ENCODE measurements around the gene VAC14. TPM values are rescaled to one million over a fixed set of nuclear protein-coding genes. Genes with fewer than 3 reads are reported as not detected.
"Not testable (repeated sequence)": the region's sequence is repeated elsewhere in the genome, so short reads cannot be mapped to it uniquely, and the experiment has no call there.

VAC14 gene
- total RNA-seq, 2 donors from 2014 or later, result 23.1 to 29.6 TPM

- Mint-ChIP-seq H3K27me3 (ENCODE audit: low read depth) (no peaks in the 10 kb centered on the region), H3K4me1 (ENCODE audit: low read depth) (peaks cover 15% of the 10 kb centered on the region), H3K27ac (no peak overlapping the region), H3K9me3 (no peaks in the 10 kb centered on the region), H3K4me3 (no peak overlapping the region), H3K36me3 (ENCODE audit: insufficient read depth in 2 of 2) (no peaks in the 10 kb centered on the region)
- DNase-seq, result no peak
- no peak for ATAC-seq (replicated peaks in 1 of 2)
Observed at GRCh38 chr16:70751593-70751992, 49.4 kb downstream of the VAC14 start.

- Mint-ChIP-seq H3K27ac (no peak overlapping the region), H3K4me1 (ENCODE audit: low read depth) (peaks cover 21% of the 10 kb centered on the region)
- no peak for ATAC-seq (replicated peaks in 1 of 2)
Observed at GRCh38 chr16:70750893-70751467, 50.0 kb downstream of the VAC14 start.

GRCh38 chr16:70749681-70750601, 51.0 kb downstream of the VAC14 start:
- Mint-ChIP-seq H3K27ac (no peak overlapping the region), H3K9me3 (no peaks in the 10 kb centered on the region), H3K27me3 (ENCODE audit: low read depth) (no peaks in the 10 kb centered on the region), H3K36me3 (ENCODE audit: insufficient read depth in 2 of 2) (no peaks in the 10 kb centered on the region), H3K4me1 (ENCODE audit: low read depth) (peaks cover 24% of the 10 kb centered on the region), H3K4me3 (no peak overlapping the region)
- no peak for DNase-seq
- no peak for ATAC-seq (replicated peaks in 1 of 2)

More at GRCh38 chr16:70750893-70751467, 50.0 kb downstream of the VAC14 start:
- H3K9me3 Mint-ChIP-seq, result no peaks in the 10 kb centered on the region
- DNase-seq, result no peak
- H3K36me3 Mint-ChIP-seq (ENCODE audit: insufficient read depth in 2 of 2), result no peaks in the 10 kb centered on the region
- no peak overlapping the region for H3K4me3 Mint-ChIP-seq
- no peaks in the 10 kb centered on the region for H3K27me3 Mint-ChIP-seq (ENCODE audit: low read depth)

DNA sequence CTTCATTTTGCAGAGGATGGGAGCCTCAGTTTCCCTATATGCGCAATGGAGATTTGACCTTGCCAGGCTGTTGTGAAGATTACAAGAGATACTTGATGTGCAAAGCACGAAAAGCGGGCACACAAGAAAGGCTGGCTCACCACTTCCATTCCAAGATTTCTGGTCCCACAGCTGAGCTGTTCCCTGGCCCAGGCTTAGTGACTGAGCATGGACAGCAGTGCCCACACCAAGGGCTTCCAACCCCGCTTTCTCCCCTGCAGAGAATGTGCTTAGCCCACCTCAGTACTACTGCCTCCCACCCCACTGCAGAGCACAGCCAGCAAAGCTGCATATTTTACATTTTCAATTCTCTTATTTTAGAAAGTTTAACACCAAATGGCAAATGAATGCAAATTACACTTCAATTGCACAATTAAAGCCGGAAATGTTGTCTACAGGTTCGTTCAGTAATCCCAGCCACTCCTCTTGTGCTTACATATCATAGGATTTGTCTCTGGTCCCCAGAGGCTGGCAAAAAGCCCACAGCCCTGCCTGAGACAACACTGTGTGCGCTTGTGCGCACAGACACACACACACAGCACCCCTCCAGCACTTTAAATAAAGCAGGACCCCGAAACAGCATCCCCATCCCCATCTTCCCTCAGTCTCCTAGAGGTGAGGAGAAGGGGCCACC, 51.8 kb downstream of the VAC14 start:
- H3K27ac Mint-ChIP-seq, result no peak overlapping the region

GRCh38 chr16:70747703-70748631, 53.0 kb downstream of the VAC14 start:
- peaks cover 5 to 10% of the 10 kb centered on the region in 2 donors for H3K36me3 Mint-ChIP-seq (ENCODE audit: insufficient read depth in 2 of 2)
- H3K4me3 Mint-ChIP-seq, result no peak overlapping the region
- no peak overlapping the region for H3K27ac Mint-ChIP-seq
- peaks cover 24% of the 10 kb centered on the region for H3K4me1 Mint-ChIP-seq (ENCODE audit: low read depth)
- no peaks in the 10 kb centered on the region for H3K9me3 Mint-ChIP-seq
- no peaks in the 10 kb centered on the region for H3K27me3 Mint-ChIP-seq (ENCODE audit: low read depth)
- no peak for ATAC-seq (replicated peaks in 1 of 2)
- no peak for DNase-seq

More for the DNA sequence above, 51.8 kb downstream of the VAC14 start:
- DNase-seq, result no peak
- no peak for ATAC-seq (replicated peaks in 1 of 2)
- no peak overlapping the region for H3K4me3 Mint-ChIP-seq
- no peaks in the 10 kb centered on the region for H3K27me3 Mint-ChIP-seq (ENCODE audit: low read depth)
- no peaks in the 10 kb centered on the region for H3K9me3 Mint-ChIP-seq
- peaks cover 24% of the 10 kb centered on the region for H3K4me1 Mint-ChIP-seq (ENCODE audit: low read depth)
- H3K36me3 Mint-ChIP-seq (ENCODE audit: insufficient read depth in 2 of 2), result no peaks in the 10 kb centered on the region

GRCh38 chr16:70746708-70747424, 54.1 kb downstream of the VAC14 start:
- Mint-ChIP-seq H3K36me3 (ENCODE audit: insufficient read depth in 2 of 2) (peaks cover 8 to 13% of the 10 kb centered on the region in 2 donors), H3K27me3 (ENCODE audit: low read depth) (no peaks in the 10 kb centered on the region), H3K4me3 (peak overlapping the region; percentile 20 to 48), H3K9me3 (no peaks in the 10 kb centered on the region), H3K27ac (peak overlapping the region; percentile 63), H3K4me1 (ENCODE audit: low read depth) (peaks cover 24% of the 10 kb centered on the region)
- DNase-seq (peak; percentile 33 to 51), ATAC-seq (replicated peaks in 1 of 2) (peak; percentile 63 to 69)

GRCh38 chr16:70746040-70746707, 54.8 kb downstream of the VAC14 start:
- H3K4me1 Mint-ChIP-seq (ENCODE audit: low read depth), result peaks cover 30% of the 10 kb centered on the region
- H3K27me3 Mint-ChIP-seq (ENCODE audit: low read depth), result no peaks in the 10 kb centered on the region
- peak in 1 of 2 donors; percentile 22 for DNase-seq
- H3K4me3 Mint-ChIP-seq, result peak overlapping the region; percentile 10 to 48
- H3K9me3 Mint-ChIP-seq, result no peaks in the 10 kb centered on the region
- H3K27ac Mint-ChIP-seq, result peak overlapping the region; percentile 76
- ATAC-seq (replicated peaks in 1 of 2), result peak; percentile 46 to 51
- peaks cover 8 to 13% of the 10 kb centered on the region in 2 donors for H3K36me3 Mint-ChIP-seq (ENCODE audit: insufficient read depth in 2 of 2)

DNA sequence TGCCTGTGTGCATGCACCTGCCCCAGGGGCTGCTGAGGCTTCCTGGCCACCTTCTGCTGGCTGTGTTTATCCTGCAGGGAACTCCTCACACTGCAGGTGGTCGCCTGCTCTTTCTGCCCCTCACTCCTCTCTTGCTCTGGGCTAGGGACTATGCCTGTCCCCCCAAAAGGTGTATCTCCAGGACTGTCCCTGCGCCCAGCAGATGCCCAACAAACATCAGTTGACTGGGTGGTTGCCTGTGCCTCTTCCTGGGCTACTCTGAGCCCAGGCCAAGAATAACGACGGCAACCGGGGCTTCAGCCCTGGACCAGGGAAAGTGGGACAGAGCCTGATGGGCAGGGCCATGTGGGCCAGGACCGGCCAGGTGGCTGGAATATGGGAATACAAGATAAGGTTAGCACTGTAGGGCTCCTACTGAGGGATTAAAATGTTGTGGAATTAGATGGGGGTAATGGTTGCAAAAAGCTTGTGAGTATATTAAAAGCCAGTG, 55.4 kb downstream of the VAC14 start:
- no peak for ATAC-seq (replicated peaks in 1 of 2)
- Mint-ChIP-seq H3K9me3 (no peaks in the 10 kb centered on the region), H3K36me3 (ENCODE audit: insufficient read depth in 2 of 2) (peaks cover 8 to 13% of the 10 kb centered on the region in 2 donors), H3K4me3 (no peak overlapping the region), H3K27me3 (ENCODE audit: low read depth) (no peaks in the 10 kb centered on the region), H3K4me1 (ENCODE audit: low read depth) (peaks cover 36% of the 10 kb centered on the region), H3K27ac (no peak overlapping the region)
- no peak for DNase-seq

DNA sequence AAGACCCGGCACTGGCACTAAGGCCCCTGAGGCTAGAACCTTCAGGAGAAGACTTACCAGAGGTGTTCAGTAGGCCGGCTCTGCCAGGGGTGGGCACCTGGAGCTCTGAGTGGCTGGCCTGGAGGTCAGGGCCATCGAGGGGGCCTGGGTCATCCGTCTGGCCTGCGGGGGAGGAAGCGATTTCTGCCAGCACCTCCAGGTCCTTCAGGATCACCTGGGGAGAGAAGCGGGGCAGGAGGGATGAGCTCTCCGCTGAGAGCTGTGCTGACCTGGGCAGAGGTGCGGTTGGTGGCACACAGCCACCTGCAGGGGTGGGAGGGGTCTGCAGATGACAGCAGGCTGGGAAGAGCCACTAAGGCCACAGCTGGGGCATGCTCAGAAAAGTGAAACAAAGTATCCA, 56.6 kb downstream of the VAC14 start:
- H3K9me3 Mint-ChIP-seq, result no peaks in the 10 kb centered on the region
- H3K27ac Mint-ChIP-seq, result no peak overlapping the region
- H3K4me1 Mint-ChIP-seq (ENCODE audit: low read depth), result peaks cover 48% of the 10 kb centered on the region
- H3K27me3 Mint-ChIP-seq (ENCODE audit: low read depth), result no peaks in the 10 kb centered on the region
- no peak overlapping the region for H3K4me3 Mint-ChIP-seq
- no peak for ATAC-seq (replicated peaks in 1 of 2)
- peaks cover 8 to 13% of the 10 kb centered on the region in 2 donors for H3K36me3 Mint-ChIP-seq (ENCODE audit: insufficient read depth in 2 of 2)
- DNase-seq, result no peak

GRCh38 chr16:70743791-70744190, 57.2 kb downstream of the VAC14 start:
- H3K27me3 Mint-ChIP-seq (ENCODE audit: low read depth), result no peaks in the 10 kb centered on the region
- no peak overlapping the region for H3K4me3 Mint-ChIP-seq
- peaks cover 54% of the 10 kb centered on the region for H3K4me1 Mint-ChIP-seq (ENCODE audit: low read depth)
- ATAC-seq (replicated peaks in 1 of 2) (no peak), DNase-seq (no peak)
- H3K36me3 Mint-ChIP-seq (ENCODE audit: insufficient read depth in 2 of 2), result peaks cover 8 to 13% of the 10 kb centered on the region in 2 donors
- no peak overlapping the region for H3K27ac Mint-ChIP-seq
- H3K9me3 Mint-ChIP-seq, result no peaks in the 10 kb centered on the region

- not testable (repeated sequence) for H3K9me3 Mint-ChIP-seq; H3K27ac Mint-ChIP-seq; H3K4me3 Mint-ChIP-seq; ATAC-seq (replicated peaks in 1 of 2); H3K27me3 Mint-ChIP-seq (ENCODE audit: low read depth); DNase-seq
- H3K4me1 Mint-ChIP-seq (ENCODE audit: low read depth), result peaks cover 59% of the 10 kb centered on the region
- peaks cover 8 to 13% of the 10 kb centered on the region in 2 donors for H3K36me3 Mint-ChIP-seq (ENCODE audit: insufficient read depth in 2 of 2)
Observed at GRCh38 chr16:70742967-70743366, 58.0 kb downstream of the VAC14 start.

All from activated T-cell treated with anti-CD3 and anti-CD28 coated beads, Interleukin-2, amount 50 U/mL, for 72 hours (primary cell).